ENCODE results near the gene LHFPL4. TPM values are rescaled to one million over a fixed set of nuclear protein-coding genes. Genes with fewer than 3 reads are reported as not detected.

The LHFPL4 gene
- total and polyA plus RNA-seq, 10 donors = not detected

DNA sequence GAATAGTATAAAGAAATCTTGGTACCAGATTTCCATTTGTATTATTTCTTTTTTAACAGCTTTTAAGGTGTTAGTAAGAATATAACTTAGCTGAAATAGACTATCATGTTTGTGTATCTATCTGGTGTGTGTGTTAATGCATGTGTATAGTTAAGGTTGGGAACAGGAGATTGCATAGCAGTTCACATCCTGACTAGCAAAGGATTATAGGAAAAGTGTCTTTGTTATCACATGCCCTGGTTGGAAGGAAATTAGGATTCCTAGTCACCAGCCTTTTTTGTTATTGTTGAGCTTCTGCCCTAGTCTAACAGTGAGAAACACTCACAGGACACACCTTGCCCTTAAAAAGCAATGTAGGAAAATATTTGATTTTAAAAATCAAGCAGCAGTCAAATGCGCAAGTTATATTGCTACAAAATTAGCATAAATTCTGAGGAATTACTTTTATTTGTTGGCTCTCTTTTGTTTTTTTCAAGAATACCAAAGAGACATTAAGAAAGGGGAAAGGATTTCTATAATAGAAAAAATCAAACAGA, 98.0 kb downstream of the LHFPL4 start:
- no peak for DNase-seq
- H3K27me3 ChIP-seq (replicated peaks in 1 of 7) = no peaks in the 10 kb centered on the region
- no peak overlapping the region for H3K4me3 ChIP-seq
- intact Hi-C loops (cut with DNase I; ENCODE audit: low total_unique reads) = no loop called here
- H3K27ac ChIP-seq = no peak overlapping the region
- WGBS, 5 donors = 95 to 100% (median 97%) methylated on average over 1 of the region's 1 CpG
- H3K4me1 ChIP-seq = peaks cover 0 to 22% (median 8%) of the 10 kb centered on the region in 6 donors
- peaks cover 0 to 100% (median 80%) of the 10 kb centered on the region in 6 donors for H3K36me3 ChIP-seq
- TF ChIP-seq POLR2AphosphoS5 (IDR thresholded peaks at IDR 0.05) = no peak
- no peak for TF ChIP-seq CTCF (IDR thresholded peaks at IDR 0.05 in 8 of 11, conservative IDR thresholded peaks at IDR 0.05 in 3 of 11)
- TF ChIP-seq POLR2A (IDR thresholded peaks at IDR 0.05) = no peak
- no peaks in the 10 kb centered on the region for H3K9me3 ChIP-seq

DNA sequence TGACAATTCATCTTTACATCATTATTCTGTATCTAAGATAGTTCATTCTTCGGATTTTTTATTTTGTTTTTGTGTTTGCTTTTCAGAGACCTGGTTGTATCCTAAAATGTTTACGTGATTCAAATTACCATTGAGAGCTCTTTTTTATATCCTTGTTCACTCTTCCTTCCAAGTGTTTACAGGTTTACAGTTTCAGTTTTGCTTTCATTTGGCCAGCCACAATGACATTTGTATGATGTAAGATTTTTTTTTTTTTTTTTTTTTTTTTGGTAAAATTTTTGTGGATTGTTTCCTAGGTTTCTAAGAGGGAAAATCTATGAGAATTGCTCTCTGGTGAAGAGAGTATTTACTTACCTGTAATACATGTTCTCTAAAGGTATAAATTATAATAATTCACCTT, 101.2 kb downstream of the LHFPL4 start:
- H3K4me1 ChIP-seq = peaks cover 0 to 22% (median 8%) of the 10 kb centered on the region in 6 donors
- TF ChIP-seq POLR2AphosphoS5 (IDR thresholded peaks at IDR 0.05) (no peak), CTCF (IDR thresholded peaks at IDR 0.05 in 8 of 11, conservative IDR thresholded peaks at IDR 0.05 in 3 of 11) (no peak), POLR2A (IDR thresholded peaks at IDR 0.05) (no peak)
- peak overlapping the region in 6 of 8 donors; percentile 18 to 61 (median 34) for H3K27ac ChIP-seq
- DNase-seq = no peak
- H3K9me3 ChIP-seq = no peaks in the 10 kb centered on the region
- H3K4me3 ChIP-seq = no peak overlapping the region
- H3K36me3 ChIP-seq = peaks cover 10 to 100% (median 79%) of the 10 kb centered on the region in 6 donors
- intact Hi-C loops (cut with DNase I; ENCODE audit: low total_unique reads) = no loop called here
- WGBS, 5 donors = 72 to 85% (median 82%) methylated on average over 2 of the region's 2 CpGs
- H3K27me3 ChIP-seq (replicated peaks in 1 of 7) = no peaks in the 10 kb centered on the region

DNA sequence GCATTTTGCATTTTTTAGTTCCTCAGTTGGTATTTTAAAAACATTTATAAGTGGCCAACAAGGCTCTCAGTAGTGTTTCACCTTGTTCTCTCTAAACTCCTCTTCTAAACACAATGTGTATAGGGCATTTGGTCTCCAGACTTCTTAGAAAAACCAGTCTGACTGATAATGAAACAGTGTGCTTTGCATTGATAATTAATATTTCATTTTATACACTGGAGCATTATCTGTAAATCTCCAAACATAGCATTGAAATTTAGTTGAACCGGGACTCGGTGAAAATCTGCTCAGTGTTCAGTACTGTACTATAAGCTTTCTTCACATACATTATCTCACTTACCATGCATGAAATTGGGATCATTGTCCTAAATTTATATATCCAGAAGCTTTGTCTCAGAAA, 102.6 kb downstream of the LHFPL4 start:
- peaks cover 10 to 100% (median 80%) of the 10 kb centered on the region in 6 donors for H3K36me3 ChIP-seq
- no peak overlapping the region for H3K4me3 ChIP-seq
- intact Hi-C loops (cut with DNase I; ENCODE audit: low total_unique reads) = no loop called here
- H3K27me3 ChIP-seq (replicated peaks in 1 of 7) = no peaks in the 10 kb centered on the region
- 92 to 99% (median 95%) methylated on average over 2 of the region's 2 CpGs for WGBS, 5 donors
- TF ChIP-seq POLR2A (IDR thresholded peaks at IDR 0.05) (no peak), POLR2AphosphoS5 (IDR thresholded peaks at IDR 0.05) (no peak)
- peaks cover 0 to 22% (median 8%) of the 10 kb centered on the region in 6 donors for H3K4me1 ChIP-seq
- no peaks in the 10 kb centered on the region for H3K9me3 ChIP-seq
- peak overlapping the region in 1 of 8 donors; percentile 15 for H3K27ac ChIP-seq
- no peak for DNase-seq

DNA sequence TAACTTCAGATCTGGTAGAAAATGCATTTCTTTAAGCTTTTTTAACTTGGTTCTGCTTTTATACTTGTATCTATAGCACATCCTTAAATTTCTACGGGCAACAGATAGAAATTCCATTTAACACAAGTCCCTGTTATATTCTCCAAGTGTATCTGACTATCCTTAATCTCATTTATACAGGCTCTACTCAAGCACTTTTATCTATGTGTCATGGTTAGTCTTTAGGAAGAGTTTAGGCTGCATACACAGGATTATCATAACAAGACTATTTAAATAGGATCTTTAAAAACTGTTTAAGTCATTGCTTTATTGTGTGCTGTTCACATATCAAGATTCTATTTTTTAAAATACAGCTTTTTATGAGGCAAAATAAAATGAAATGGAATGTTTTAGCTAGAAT, 103.5 kb downstream of the LHFPL4 start:
- no peak for DNase-seq
- Histone ChIP-seq H3K4me3 (no peak overlapping the region), H3K36me3 (peaks cover 11 to 100% (median 80%) of the 10 kb centered on the region in 6 donors), H3K27me3 (replicated peaks in 1 of 7) (no peaks in the 10 kb centered on the region), H3K4me1 (peaks cover 0 to 22% (median 8%) of the 10 kb centered on the region in 6 donors), H3K27ac (no peak overlapping the region), H3K9me3 (no peaks in the 10 kb centered on the region)
- TF ChIP-seq POLR2A (IDR thresholded peaks at IDR 0.05) (no peak), CTCF (IDR thresholded peaks at IDR 0.05 in 8 of 11, conservative IDR thresholded peaks at IDR 0.05 in 3 of 11) (no peak), POLR2AphosphoS5 (IDR thresholded peaks at IDR 0.05) (no peak)
- intact Hi-C loops (cut with DNase I; ENCODE audit: low total_unique reads) = no loop called here
- WGBS, 5 donors = 88 to 100% (median 98%) methylated on average over 1 of the region's 1 CpG
